WTC11 (cell line): Measurements from ENCODE around the gene RANGRF.
A peak's percentile ranks its signal among the peaks of the same experiment; 100 is the strongest.

Experiments used
- CBFB ChIP-seq: sonication (generic); formaldehyde crosslinking; IDR thresholded peaks from 2 replicates; pipeline ENCODE4 v1.8.1; 2022; ENCODE audit warnings: mild to moderate bottlenecking, low read depth, missing genetic modification reagents
- E2F1 ChIP-seq: sonication (generic); formaldehyde crosslinking; IDR thresholded peaks from 2 replicates; pipeline ENCODE4 v1.8.0; 2022; ENCODE audit warnings: mild to moderate bottlenecking, missing genetic modification reagents
- ELF4 ChIP-seq: sonication (generic); formaldehyde crosslinking; IDR thresholded peaks from 2 replicates; pipeline ENCODE4 v1.8.1; 2022; ENCODE audit warnings: low read depth, mild to moderate bottlenecking, moderate library complexity, missing genetic modification reagents
- GABPB1 ChIP-seq: sonication (generic); formaldehyde crosslinking; IDR thresholded peaks from 2 replicates; pipeline ENCODE4 v1.8.1; 2023; ENCODE audit warnings: mild to moderate bottlenecking, missing genetic modification reagents
- IRF1 ChIP-seq: sonication (generic); formaldehyde crosslinking; IDR thresholded peaks from 2 replicates; pipeline ENCODE4 v1.8.0; 2023; ENCODE audit warnings: missing genetic modification reagents
- ZNF121 ChIP-seq: sonication (generic); formaldehyde crosslinking; IDR thresholded peaks from 2 replicates; pipeline ENCODE4 v1.8.0; 2023; ENCODE audit warnings: missing genetic modification reagents
- ZNF232 ChIP-seq: sonication (generic); formaldehyde crosslinking; IDR thresholded peaks from 2 replicates; pipeline ENCODE4 v1.8.0; 2022; ENCODE audit warnings: mild to moderate bottlenecking, missing genetic modification reagents
- TF ChIP-seq, protein P1 (sequence below): fragments of 200-600 bp; IDR thresholded peaks from 2 replicates; pipeline ENCODE4 v1.8.0; 2022; ENCODE audit warnings: antibody characterized with exemption
- TF ChIP-seq, protein P2 (sequence below): fragments of 250-450 bp; sonication (Bioruptor Pico); IDR thresholded peaks from 2 replicates; pipeline ENCODE4 v1.9.0; 2021; ENCODE audit warnings: moderate library complexity, mild to moderate bottlenecking, inconsistent platforms, borderline replicate concordance
- TF ChIP-seq, protein P3 (sequence below): sonication (generic); formaldehyde crosslinking; IDR thresholded peaks from 2 replicates; pipeline ENCODE4 v1.8.1; 2022; ENCODE audit warnings: mild to moderate bottlenecking, missing genetic modification reagents, moderate library complexity, borderline replicate concordance
- TF ChIP-seq, protein P4 (sequence below): sonication (generic); formaldehyde crosslinking; IDR thresholded peaks from 2 replicates; pipeline ENCODE4 v1.8.1; 2023; ENCODE audit warnings: mild to moderate bottlenecking, missing genetic modification reagents

GRCh38 chr17:8248751-8249607 is 39.5 kb upstream of the RANGRF start, which contains the start of gene PFAS:
- no peak for TF ChIP-seq ELF4 (CRISPR knock-in tag)
- TF ChIP-seq, protein P1, sequence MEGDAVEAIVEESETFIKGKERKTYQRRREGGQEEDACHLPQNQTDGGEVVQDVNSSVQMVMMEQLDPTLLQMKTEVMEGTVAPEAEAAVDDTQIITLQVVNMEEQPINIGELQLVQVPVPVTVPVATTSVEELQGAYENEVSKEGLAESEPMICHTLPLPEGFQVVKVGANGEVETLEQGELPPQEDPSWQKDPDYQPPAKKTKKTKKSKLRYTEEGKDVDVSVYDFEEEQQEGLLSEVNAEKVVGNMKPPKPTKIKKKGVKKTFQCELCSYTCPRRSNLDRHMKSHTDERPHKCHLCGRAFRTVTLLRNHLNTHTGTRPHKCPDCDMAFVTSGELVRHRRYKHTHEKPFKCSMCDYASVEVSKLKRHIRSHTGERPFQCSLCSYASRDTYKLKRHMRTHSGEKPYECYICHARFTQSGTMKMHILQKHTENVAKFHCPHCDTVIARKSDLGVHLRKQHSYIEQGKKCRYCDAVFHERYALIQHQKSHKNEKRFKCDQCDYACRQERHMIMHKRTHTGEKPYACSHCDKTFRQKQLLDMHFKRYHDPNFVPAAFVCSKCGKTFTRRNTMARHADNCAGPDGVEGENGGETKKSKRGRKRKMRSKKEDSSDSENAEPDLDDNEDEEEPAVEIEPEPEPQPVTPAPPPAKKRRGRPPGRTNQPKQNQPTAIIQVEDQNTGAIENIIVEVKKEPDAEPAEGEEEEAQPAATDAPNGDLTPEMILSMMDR, result no peak
- TF ChIP-seq IRF1, result no peak
- peak; percentile 45; the same call in 1 of the 2 replicates for TF ChIP-seq CBFB (CRISPR knock-in tag)
- TF ChIP-seq, protein P2, sequence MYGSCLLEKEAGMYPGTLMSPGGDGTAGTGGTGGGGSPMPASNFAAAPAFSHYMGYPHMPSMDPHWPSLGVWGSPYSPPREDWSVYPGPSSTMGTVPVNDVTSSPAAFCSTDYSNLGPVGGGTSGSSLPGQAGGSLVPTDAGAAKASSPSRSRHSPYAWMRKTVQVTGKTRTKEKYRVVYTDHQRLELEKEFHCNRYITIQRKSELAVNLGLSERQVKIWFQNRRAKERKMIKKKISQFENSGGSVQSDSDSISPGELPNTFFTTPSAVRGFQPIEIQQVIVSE (CRISPR knock-in tag), result no peak
- TF ChIP-seq, protein P3, sequence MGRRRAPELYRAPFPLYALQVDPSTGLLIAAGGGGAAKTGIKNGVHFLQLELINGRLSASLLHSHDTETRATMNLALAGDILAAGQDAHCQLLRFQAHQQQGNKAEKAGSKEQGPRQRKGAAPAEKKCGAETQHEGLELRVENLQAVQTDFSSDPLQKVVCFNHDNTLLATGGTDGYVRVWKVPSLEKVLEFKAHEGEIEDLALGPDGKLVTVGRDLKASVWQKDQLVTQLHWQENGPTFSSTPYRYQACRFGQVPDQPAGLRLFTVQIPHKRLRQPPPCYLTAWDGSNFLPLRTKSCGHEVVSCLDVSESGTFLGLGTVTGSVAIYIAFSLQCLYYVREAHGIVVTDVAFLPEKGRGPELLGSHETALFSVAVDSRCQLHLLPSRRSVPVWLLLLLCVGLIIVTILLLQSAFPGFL (CRISPR knock-in tag), result no peak
- TF ChIP-seq, protein P4, sequence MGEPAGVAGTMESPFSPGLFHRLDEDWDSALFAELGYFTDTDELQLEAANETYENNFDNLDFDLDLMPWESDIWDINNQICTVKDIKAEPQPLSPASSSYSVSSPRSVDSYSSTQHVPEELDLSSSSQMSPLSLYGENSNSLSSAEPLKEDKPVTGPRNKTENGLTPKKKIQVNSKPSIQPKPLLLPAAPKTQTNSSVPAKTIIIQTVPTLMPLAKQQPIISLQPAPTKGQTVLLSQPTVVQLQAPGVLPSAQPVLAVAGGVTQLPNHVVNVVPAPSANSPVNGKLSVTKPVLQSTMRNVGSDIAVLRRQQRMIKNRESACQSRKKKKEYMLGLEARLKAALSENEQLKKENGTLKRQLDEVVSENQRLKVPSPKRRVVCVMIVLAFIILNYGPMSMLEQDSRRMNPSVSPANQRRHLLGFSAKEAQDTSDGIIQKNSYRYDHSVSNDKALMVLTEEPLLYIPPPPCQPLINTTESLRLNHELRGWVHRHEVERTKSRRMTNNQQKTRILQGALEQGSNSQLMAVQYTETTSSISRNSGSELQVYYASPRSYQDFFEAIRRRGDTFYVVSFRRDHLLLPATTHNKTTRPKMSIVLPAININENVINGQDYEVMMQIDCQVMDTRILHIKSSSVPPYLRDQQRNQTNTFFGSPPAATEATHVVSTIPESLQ, result no peak
- no peak for TF ChIP-seq E2F1 (CRISPR knock-in tag)
- TF ChIP-seq GABPB1 (CRISPR knock-in tag), result peak; percentile 84
- no peak; the same call in 1 of the 2 replicates for TF ChIP-seq ZNF232 (CRISPR knock-in tag)
- no peak for TF ChIP-seq ZNF121
